OCI-LY1 (cell line): ENCODE results near the gene LPCAT3.

Source experiments
- EZH2 ChIP-seq: fragments of 200-600 bp; sonication (generic), shearing (Covaris generic); IDR thresholded peaks from 2 replicates; pipeline ENCODE4 v1.8.0; 2017; ENCODE audit warnings: borderline replicate concordance, mixed run types, mild to moderate bottlenecking, antibody characterized with exemption, low read length, moderate library complexity, mixed read lengths
- TF ChIP-seq, protein P1 (sequence below): fragments of 200-600 bp; sonication (generic), shearing (Covaris generic); IDR thresholded peaks from 2 replicates; pipeline ENCODE4 v1.5.1; 2017; ENCODE audit warnings: mild to moderate bottlenecking, antibody characterized with exemption, low read length, moderate library complexity, mixed read lengths

DNA sequence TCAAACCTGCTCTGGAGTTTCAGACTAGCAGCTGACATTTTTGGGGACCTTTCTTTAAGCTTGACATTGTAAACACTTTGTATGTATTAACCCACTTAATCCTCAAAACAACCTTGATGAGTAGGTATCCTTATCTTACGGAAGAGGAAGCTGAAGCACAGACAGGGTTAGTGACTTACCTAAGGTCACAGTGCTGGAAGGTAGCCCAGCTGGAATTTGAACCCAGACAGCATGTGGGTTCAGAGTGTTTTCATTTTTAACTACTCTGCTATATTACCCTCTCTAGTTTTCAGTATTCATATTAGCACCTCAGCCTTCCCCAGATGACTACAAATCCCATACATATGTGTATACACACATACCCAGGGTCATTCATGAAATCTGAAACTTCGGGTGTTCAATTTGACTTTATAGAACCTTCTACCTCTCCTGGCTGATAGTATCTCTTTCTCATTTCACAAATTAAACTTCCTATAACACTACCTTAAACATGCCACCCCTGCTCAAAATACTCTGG lies 13.9 kb downstream of the LPCAT3 start:
- TF ChIP-seq, protein P1, sequence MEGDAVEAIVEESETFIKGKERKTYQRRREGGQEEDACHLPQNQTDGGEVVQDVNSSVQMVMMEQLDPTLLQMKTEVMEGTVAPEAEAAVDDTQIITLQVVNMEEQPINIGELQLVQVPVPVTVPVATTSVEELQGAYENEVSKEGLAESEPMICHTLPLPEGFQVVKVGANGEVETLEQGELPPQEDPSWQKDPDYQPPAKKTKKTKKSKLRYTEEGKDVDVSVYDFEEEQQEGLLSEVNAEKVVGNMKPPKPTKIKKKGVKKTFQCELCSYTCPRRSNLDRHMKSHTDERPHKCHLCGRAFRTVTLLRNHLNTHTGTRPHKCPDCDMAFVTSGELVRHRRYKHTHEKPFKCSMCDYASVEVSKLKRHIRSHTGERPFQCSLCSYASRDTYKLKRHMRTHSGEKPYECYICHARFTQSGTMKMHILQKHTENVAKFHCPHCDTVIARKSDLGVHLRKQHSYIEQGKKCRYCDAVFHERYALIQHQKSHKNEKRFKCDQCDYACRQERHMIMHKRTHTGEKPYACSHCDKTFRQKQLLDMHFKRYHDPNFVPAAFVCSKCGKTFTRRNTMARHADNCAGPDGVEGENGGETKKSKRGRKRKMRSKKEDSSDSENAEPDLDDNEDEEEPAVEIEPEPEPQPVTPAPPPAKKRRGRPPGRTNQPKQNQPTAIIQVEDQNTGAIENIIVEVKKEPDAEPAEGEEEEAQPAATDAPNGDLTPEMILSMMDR = no peak
- no peak for TF ChIP-seq EZH2
